OCI-LY1 (cell line): ENCODE results near the gene NRDE2.

ENCODE experiments used
- H2AFZ ChIP-seq: fragments of 200-600 bp; sonication (generic), shearing (Covaris generic); 2 replicates; pipeline ENCODE4 v1.6.0; 2014; ENCODE audit warnings: antibody characterized with exemption, mild to moderate bottlenecking, low read length
- H3F3A ChIP-seq: fragments of 200-600 bp; sonication (generic), shearing (Covaris generic); 2 replicates; pipeline ENCODE4 v1.6.0; 2014; ENCODE audit warnings: mild to moderate bottlenecking, antibody characterized with exemption, low read length, moderate library complexity; ENCODE audit not compliant: insufficient read depth
- H3K27ac ChIP-seq: fragments of 200-600 bp; sonication (generic); 2 replicates; pipeline ENCODE4 v1.5.1; 2014; ENCODE audit warnings: low read length, mixed run types, mild to moderate bottlenecking, low read depth; ENCODE audit not compliant: poor library complexity, severe bottlenecking
- H3K27me3 ChIP-seq: fragments of 200-600 bp; sonication (generic); 2 replicates; pipeline ENCODE4 v1.6.0; 2014; ENCODE audit warnings: antibody characterized with exemption, mild to moderate bottlenecking, low read length, moderate library complexity; ENCODE audit not compliant: insufficient read depth
- H3K36me3 ChIP-seq: fragments of 200-600 bp; sonication (generic); 2 replicates; pipeline ENCODE4 v1.6.1; 2014; ENCODE audit warnings: mild to moderate bottlenecking, antibody characterized with exemption, low read length, moderate library complexity, mixed read lengths; ENCODE audit not compliant: insufficient read depth
- H3K4me1 ChIP-seq: fragments of 200-600 bp; sonication (generic); 2 replicates; pipeline ENCODE4 v1.5.1; 2014; ENCODE audit warnings: mild to moderate bottlenecking, low read length, moderate library complexity; ENCODE audit not compliant: insufficient read depth, severe bottlenecking
- H3K4me2 ChIP-seq: fragments of 200-600 bp; sonication (generic), shearing (Covaris generic); 2 replicates; pipeline ENCODE4 v1.6.1; 2014; ENCODE audit warnings: low read length
- H3K4me3 ChIP-seq: fragments of 200-600 bp; sonication (generic); 2 replicates; pipeline ENCODE4 v1.5.1; 2014; ENCODE audit warnings: low read length, low read depth, mild to moderate bottlenecking, mixed read lengths; ENCODE audit not compliant: poor library complexity, severe bottlenecking
- H3K79me2 ChIP-seq: fragments of 200-600 bp; shearing (Covaris generic); 2 replicates; pipeline ENCODE4 v1.6.1; 2016; ENCODE audit warnings: mixed run types, low read length, mixed read lengths; ENCODE audit not compliant: insufficient read depth
- H3K9ac ChIP-seq: fragments of 200-600 bp; sonication (generic), shearing (Covaris generic); 2 replicates; pipeline ENCODE4 v1.6.1; 2014; ENCODE audit warnings: mild to moderate bottlenecking, low read length, mixed read lengths
- H3K9me2 ChIP-seq: fragments of 200-600 bp; sonication (generic), shearing (Covaris generic); 2 replicates; pipeline ENCODE4 v1.6.1; 2014; ENCODE audit warnings: low read depth, mild to moderate bottlenecking, low read length, mixed read lengths
- H3K9me3 ChIP-seq: fragments of 200-600 bp; shearing (Covaris generic); 2 replicates; pipeline ENCODE4 v1.6.1; 2014; ENCODE audit warnings: low read length, mixed read lengths
- H4K20me1 ChIP-seq: fragments of 200-600 bp; sonication (generic), shearing (Covaris generic); 2 replicates; pipeline ENCODE4 v1.6.0; 2016; ENCODE audit warnings: mild to moderate bottlenecking, low read length; ENCODE audit not compliant: insufficient read depth
- EZH2 ChIP-seq: fragments of 200-600 bp; sonication (generic), shearing (Covaris generic); IDR thresholded peaks from 2 replicates; pipeline ENCODE4 v1.8.0; 2017; ENCODE audit warnings: borderline replicate concordance, mixed run types, mild to moderate bottlenecking, antibody characterized with exemption, low read length, moderate library complexity, mixed read lengths
- TF ChIP-seq, protein P1 (sequence below): fragments of 200-600 bp; sonication (generic), shearing (Covaris generic); IDR thresholded peaks from 2 replicates; pipeline ENCODE4 v1.5.1; 2017; ENCODE audit warnings: mild to moderate bottlenecking, antibody characterized with exemption, low read length, moderate library complexity, mixed read lengths

NRDE2 gene

DNA sequence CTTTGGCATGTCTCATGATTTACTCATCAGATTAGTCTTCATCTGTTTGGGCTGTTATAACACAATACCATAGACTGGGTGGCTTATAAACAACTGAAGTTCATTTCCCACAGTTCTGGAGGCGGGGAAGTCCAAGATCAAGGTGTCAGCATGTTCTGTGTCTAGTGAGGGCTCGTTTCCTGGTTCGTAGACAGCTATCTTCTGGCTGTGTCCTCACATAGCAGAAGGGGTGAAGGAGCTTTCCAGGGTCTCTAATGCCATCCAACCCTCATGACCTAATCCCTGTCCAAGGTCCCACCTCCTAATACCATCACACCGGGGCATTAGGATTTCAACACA lies 30.8 kb upstream of the NRDE2 start:
- TF ChIP-seq EZH2 = no peak
- TF ChIP-seq, protein P1, sequence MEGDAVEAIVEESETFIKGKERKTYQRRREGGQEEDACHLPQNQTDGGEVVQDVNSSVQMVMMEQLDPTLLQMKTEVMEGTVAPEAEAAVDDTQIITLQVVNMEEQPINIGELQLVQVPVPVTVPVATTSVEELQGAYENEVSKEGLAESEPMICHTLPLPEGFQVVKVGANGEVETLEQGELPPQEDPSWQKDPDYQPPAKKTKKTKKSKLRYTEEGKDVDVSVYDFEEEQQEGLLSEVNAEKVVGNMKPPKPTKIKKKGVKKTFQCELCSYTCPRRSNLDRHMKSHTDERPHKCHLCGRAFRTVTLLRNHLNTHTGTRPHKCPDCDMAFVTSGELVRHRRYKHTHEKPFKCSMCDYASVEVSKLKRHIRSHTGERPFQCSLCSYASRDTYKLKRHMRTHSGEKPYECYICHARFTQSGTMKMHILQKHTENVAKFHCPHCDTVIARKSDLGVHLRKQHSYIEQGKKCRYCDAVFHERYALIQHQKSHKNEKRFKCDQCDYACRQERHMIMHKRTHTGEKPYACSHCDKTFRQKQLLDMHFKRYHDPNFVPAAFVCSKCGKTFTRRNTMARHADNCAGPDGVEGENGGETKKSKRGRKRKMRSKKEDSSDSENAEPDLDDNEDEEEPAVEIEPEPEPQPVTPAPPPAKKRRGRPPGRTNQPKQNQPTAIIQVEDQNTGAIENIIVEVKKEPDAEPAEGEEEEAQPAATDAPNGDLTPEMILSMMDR = no peak
- Histone ChIP-seq H3K9ac (no peak overlapping the region), H3K27me3 (no peaks in the 10 kb centered on the region; the same call in 1 of the 2 replicates), H3K4me2 (no peak overlapping the region), H3K36me3 (no peaks in the 10 kb centered on the region), H4K20me1 (no peaks in the 10 kb centered on the region), H3F3A (no peaks in the 10 kb centered on the region), H3K4me1 (no peaks in the 10 kb centered on the region), H2AFZ (no peak overlapping the region), H3K9me3 (no peaks in the 10 kb centered on the region), H3K4me3 (no peak overlapping the region), H3K27ac (no peak overlapping the region), H3K79me2 (no peaks in the 10 kb centered on the region), H3K9me2 (no peaks in the 10 kb centered on the region)

DNA sequence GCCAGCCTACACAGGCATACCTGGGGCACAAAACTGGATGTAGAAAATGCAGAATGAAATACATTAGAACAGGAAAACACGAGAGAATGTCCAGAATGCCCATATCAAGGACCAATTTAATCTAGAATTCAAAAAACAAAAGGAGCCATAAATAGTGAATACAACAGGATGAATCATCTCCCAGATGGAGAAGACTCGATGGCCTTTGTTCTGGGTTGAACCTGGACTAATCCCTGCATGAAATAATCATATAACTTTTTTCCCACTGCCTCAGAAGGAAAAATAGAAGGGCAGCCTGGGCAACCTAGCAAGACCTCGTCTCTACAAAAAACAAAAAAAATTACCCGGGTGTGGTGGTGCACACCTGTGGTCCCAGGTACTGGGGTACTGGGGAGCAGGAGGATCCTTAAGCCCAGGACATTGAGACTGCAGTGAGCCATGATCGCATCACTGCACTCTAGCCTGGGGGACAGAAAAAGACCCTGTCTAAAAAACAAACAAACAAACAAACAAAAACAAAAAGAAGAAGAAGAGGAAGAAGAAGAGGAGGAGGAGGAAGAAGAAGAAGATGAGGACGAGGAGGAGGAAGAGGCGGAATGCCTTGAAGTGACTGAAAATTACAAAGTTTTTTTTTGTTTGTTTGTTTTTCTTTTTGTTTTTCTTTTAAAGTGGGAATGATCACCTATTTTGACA lies 30.3 kb upstream of the NRDE2 start:
- H3K27ac ChIP-seq = no peak overlapping the region
- H3K9me2 ChIP-seq = no peaks in the 10 kb centered on the region
- no peaks in the 10 kb centered on the region for H4K20me1 ChIP-seq
- H3K9ac ChIP-seq = no peak overlapping the region
- H3K4me3 ChIP-seq = no peak overlapping the region
- H3K9me3 ChIP-seq = no peaks in the 10 kb centered on the region
- no peaks in the 10 kb centered on the region for H3K4me1 ChIP-seq
- no peak for TF ChIP-seq EZH2
- TF ChIP-seq, protein P1 = no peak
- no peaks in the 10 kb centered on the region for H3K79me2 ChIP-seq
- no peak overlapping the region for H3K4me2 ChIP-seq
- no peaks in the 10 kb centered on the region; the same call in 1 of the 2 replicates for H3K27me3 ChIP-seq
- no peaks in the 10 kb centered on the region for H3K36me3 ChIP-seq
- H2AFZ ChIP-seq = no peak overlapping the region
- no peaks in the 10 kb centered on the region for H3F3A ChIP-seq

GRCh38 chr14:90358359-90358758 lies 26.6 kb upstream of the NRDE2 start:
- H3K4me2 ChIP-seq = no peak overlapping the region
- H3K9me2 ChIP-seq = no peaks in the 10 kb centered on the region
- H3K9me3 ChIP-seq = no peaks in the 10 kb centered on the region
- no peaks in the 10 kb centered on the region; the same call in 1 of the 2 replicates for H3K27me3 ChIP-seq
- H3K9ac ChIP-seq = no peak overlapping the region
- no peak for TF ChIP-seq EZH2
- TF ChIP-seq, protein P1 = no peak
- H2AFZ ChIP-seq = no peak overlapping the region
- H3K4me3 ChIP-seq = no peak overlapping the region
- no peaks in the 10 kb centered on the region for H3F3A ChIP-seq
- H3K36me3 ChIP-seq = no peaks in the 10 kb centered on the region
- no peaks in the 10 kb centered on the region for H3K79me2 ChIP-seq
- H3K27ac ChIP-seq = no peak overlapping the region
- no peaks in the 10 kb centered on the region for H4K20me1 ChIP-seq
- no peaks in the 10 kb centered on the region for H3K4me1 ChIP-seq
